Astrocyte (in vitro differentiated cells and primary cell): ENCODE measurements around the gene DLG3. TPM values are rescaled to one million over a fixed set of nuclear protein-coding genes. Genes with fewer than 3 reads are reported as not detected.

Source experiments
- DNase-seq: peaks from one replicate; pipeline ENCODE4 v3.0.0-alpha.2; 2010; ENCODE audit warnings: low read depth
- FAIRE-seq: peaks from 2 replicates; lab custom pipeline; 2011; peaks lifted over from hg19 to GRCh38; lab: Jason Lieb, UNC
- H2AFZ ChIP-seq: 2 replicates; pipeline ENCODE4 v1.6.0; 2012; ENCODE audit warnings: low read depth, low read length, inconsistent platforms
- H3K27ac ChIP-seq: 2 replicates; pipeline ENCODE4 v1.5.1; 2011; ENCODE audit warnings: low read depth, low read length, inconsistent platforms
- H3K27me3 ChIP-seq: 2 replicates; pipeline ENCODE4 v1.6.0; 2011; ENCODE audit warnings: low read length, inconsistent platforms; ENCODE audit not compliant: insufficient read depth
- H3K36me3 ChIP-seq: 2 replicates; pipeline ENCODE4 v1.5.1; 2011; ENCODE audit warnings: low read length, inconsistent platforms; ENCODE audit not compliant: insufficient read depth
- H3K4me1 ChIP-seq: 2 replicates; pipeline ENCODE4 v1.5.1; 2011; ENCODE audit warnings: low read length, inconsistent platforms; ENCODE audit not compliant: insufficient read depth
- H3K4me2 ChIP-seq: 2 replicates; pipeline ENCODE4 v1.6.0; 2012; ENCODE audit warnings: low read length, inconsistent platforms
- H3K4me3 ChIP-seq: 2 replicates; pipeline ENCODE4 v1.5.1; 2011; ENCODE audit warnings: low read depth, mild to moderate bottlenecking, low read length, inconsistent platforms; ENCODE audit not compliant: insufficient read depth
- H3K79me2 ChIP-seq: 2 replicates; pipeline ENCODE4 v1.6.0; 2012; ENCODE audit warnings: mild to moderate bottlenecking, low read length, inconsistent platforms; ENCODE audit not compliant: insufficient read depth
- H3K9ac ChIP-seq: 2 replicates; pipeline ENCODE4 v1.6.0; 2012; ENCODE audit warnings: mild to moderate bottlenecking, low read length, inconsistent platforms
- H3K9me3 ChIP-seq: 2 replicates; pipeline ENCODE4 v1.5.1; 2012; ENCODE audit warnings: low read depth, mild to moderate bottlenecking, low read length, inconsistent platforms; ENCODE audit not compliant: insufficient read depth
- H4K20me1 ChIP-seq: 2 replicates; pipeline ENCODE4 v1.6.0; 2012; ENCODE audit warnings: low read length, inconsistent platforms; ENCODE audit not compliant: insufficient read depth
- H3K27ac Mint-ChIP-seq: one replicate; pipeline ENCODE4 v1.8.0; 2021; ENCODE audit warnings: mild to moderate bottlenecking, mixed read lengths; ENCODE audit not compliant: unreplicated experiment
- H3K27me3 Mint-ChIP-seq: one replicate; pipeline ENCODE4 v1.8.0; 2021; ENCODE audit warnings: low read depth, mixed read lengths; ENCODE audit not compliant: unreplicated experiment
- H3K36me3 Mint-ChIP-seq: one replicate; pipeline ENCODE4 v1.8.0; 2021; ENCODE audit warnings: low read depth, mixed read lengths; ENCODE audit not compliant: unreplicated experiment
- H3K4me1 Mint-ChIP-seq: one replicate; pipeline ENCODE4 v1.8.0; 2021; ENCODE audit warnings: low read depth, mixed read lengths; ENCODE audit not compliant: unreplicated experiment
- H3K4me3 Mint-ChIP-seq: one replicate; pipeline ENCODE4 v1.8.0; 2021; ENCODE audit warnings: mild to moderate bottlenecking, moderate library complexity, mixed read lengths; ENCODE audit not compliant: unreplicated experiment
- H3K9me3 Mint-ChIP-seq: one replicate; pipeline ENCODE4 v1.8.0; 2021; ENCODE audit warnings: mild to moderate bottlenecking, mixed read lengths; ENCODE audit not compliant: unreplicated experiment
- CTCF ChIP-seq: IDR thresholded peaks from 2 replicates; pipeline ENCODE4 v1.5.1; 2011; ENCODE audit warnings: low read depth, mild to moderate bottlenecking, inconsistent platforms, low read length, moderate library complexity; ENCODE audit not compliant: insufficient read depth
- EZH2 ChIP-seq: IDR thresholded peaks from 2 replicates; pipeline ENCODE4 v1.6.1; 2012; ENCODE audit warnings: mild to moderate bottlenecking, low read length, inconsistent platforms; ENCODE audit not compliant: insufficient read depth
- total RNA-seq: library from RNA; stranded (reverse); gene quantifications from 2 replicates; pipeline ENCODE4 v1.2.1, GENCODE V29; 2021

DLG3 gene
- total RNA-seq, 1 donor from 2014 or later = 15.2 TPM

GRCh38 chrX:70402721-70403120, 41.9 kb upstream of the DLG3 start:
- H3K9ac ChIP-seq = no peak overlapping the region
- FAIRE-seq (peak; percentile 83), DNase-seq (no peak)
- no peak overlapping the region for H3K4me3 ChIP-seq
- no peaks in the 10 kb centered on the region for H3K27me3 ChIP-seq
- no peak overlapping the region for H3K27ac ChIP-seq
- Mint-ChIP-seq H3K9me3 (no peaks in the 10 kb centered on the region), H3K36me3 (no peaks in the 10 kb centered on the region), H3K27ac (no peak overlapping the region), H3K27me3 (no peaks in the 10 kb centered on the region), H3K4me3 (no peak overlapping the region), H3K4me1 (no peaks in the 10 kb centered on the region)
- no peaks in the 10 kb centered on the region for H3K9me3 ChIP-seq
- H3K36me3 ChIP-seq = no peaks in the 10 kb centered on the region
- H3K4me1 ChIP-seq = no peaks in the 10 kb centered on the region
- TF ChIP-seq CTCF (no peak), EZH2 (no peak)
- H3K4me2 ChIP-seq = no peak overlapping the region
- no peaks in the 10 kb centered on the region for H3K79me2 ChIP-seq
- H4K20me1 ChIP-seq = no peaks in the 10 kb centered on the region
- H2AFZ ChIP-seq = no peak overlapping the region

- FAIRE-seq = peak; percentile 5
- no peak overlapping the region for H3K4me3 ChIP-seq
- no peaks in the 10 kb centered on the region for H4K20me1 ChIP-seq
- H3K9me3 ChIP-seq = no peaks in the 10 kb centered on the region
- no peak overlapping the region for H3K27ac ChIP-seq
- Mint-ChIP-seq H3K9me3 (no peaks in the 10 kb centered on the region), H3K4me3 (no peak overlapping the region), H3K4me1 (peaks cover 2% of the 10 kb centered on the region), H3K36me3 (no peaks in the 10 kb centered on the region), H3K27me3 (no peaks in the 10 kb centered on the region), H3K27ac (no peak overlapping the region)
- no peaks in the 10 kb centered on the region for H3K36me3 ChIP-seq
- H2AFZ ChIP-seq = no peak overlapping the region
- no peaks in the 10 kb centered on the region for H3K27me3 ChIP-seq
- H3K9ac ChIP-seq = no peak overlapping the region
- no peaks in the 10 kb centered on the region for H3K79me2 ChIP-seq
- no peak overlapping the region for H3K4me2 ChIP-seq
- TF ChIP-seq CTCF (no peak), EZH2 (no peak)
- peak; percentile 5 for DNase-seq
- H3K4me1 ChIP-seq = no peaks in the 10 kb centered on the region
Measured at GRCh38 chrX:70405003-70405402, 39.6 kb upstream of the DLG3 start.

GRCh38 chrX:70410921-70411320, 33.7 kb upstream of the DLG3 start:
- H3K4me1 ChIP-seq = no peaks in the 10 kb centered on the region
- DNase-seq (no peak), FAIRE-seq (no peak)
- no peak overlapping the region for H3K27ac ChIP-seq
- Mint-ChIP-seq H3K4me3 (no peak overlapping the region), H3K9me3 (no peaks in the 10 kb centered on the region), H3K27ac (no peak overlapping the region), H3K4me1 (peaks cover 2% of the 10 kb centered on the region), H3K36me3 (no peaks in the 10 kb centered on the region), H3K27me3 (no peaks in the 10 kb centered on the region)
- H3K36me3 ChIP-seq = no peaks in the 10 kb centered on the region
- no peaks in the 10 kb centered on the region for H3K27me3 ChIP-seq
- H3K4me2 ChIP-seq = no peak overlapping the region
- TF ChIP-seq CTCF (no peak), EZH2 (no peak)
- H3K4me3 ChIP-seq = no peak overlapping the region
- H3K9me3 ChIP-seq = no peaks in the 10 kb centered on the region
- H2AFZ ChIP-seq = no peak overlapping the region
- no peaks in the 10 kb centered on the region for H3K79me2 ChIP-seq
- H4K20me1 ChIP-seq = no peaks in the 10 kb centered on the region
- no peak overlapping the region for H3K9ac ChIP-seq
